OCI-M1 (cell line): ENCODE data around the gene FOXN4.
A peak's percentile ranks its signal among the peaks of the same experiment; 100 is the strongest.

Experiments
- DNase-seq: peaks from one replicate; lab custom pipeline; 2025; lab: John Stamatoyannopoulos, UW

Gene FOXN4

GRCh38 chr12:109307051-109307450 lies 2.0 kb downstream of the FOXN4 start:
- no peak for DNase-seq

- DNase-seq = no peak
Measured at GRCh38 chr12:109305547-109305946, 3.5 kb downstream of the FOXN4 start.

GRCh38 chr12:109304485-109304884 lies 4.6 kb downstream of the FOXN4 start:
- no peak for DNase-seq

GRCh38 chr12:109302770-109303169 lies 6.3 kb downstream of the FOXN4 start:
- no peak for DNase-seq

- DNase-seq = peak; percentile 11
Measured at GRCh38 chr12:109302358-109302757, 6.7 kb downstream of the FOXN4 start.

- DNase-seq = no peak
Measured at GRCh38 chr12:109301643-109302168, 7.4 kb downstream of the FOXN4 start.

- DNase-seq = no peak
Measured at GRCh38 chr12:109299849-109300248, 9.2 kb downstream of the FOXN4 start.

- DNase-seq = no peak
Measured at GRCh38 chr12:109296431-109296830, 12.7 kb downstream of the FOXN4 start.

GRCh38 chr12:109295764-109296425 lies 13.2 kb downstream of the FOXN4 start:
- no peak for DNase-seq

- no peak for DNase-seq
Measured at GRCh38 chr12:109294286-109294796, 14.7 kb downstream of the FOXN4 start.

- DNase-seq = no peak
Measured at GRCh38 chr12:109293106-109293505, 16.0 kb downstream of the FOXN4 start.

- DNase-seq = no peak
Measured at GRCh38 chr12:109292342-109292711, 16.8 kb downstream of the FOXN4 start.

GRCh38 chr12:109291521-109292341 lies 17.4 kb downstream of the FOXN4 start:
- DNase-seq = no peak

GRCh38 chr12:109291117-109291516 lies 18.0 kb downstream of the FOXN4 start:
- no peak for DNase-seq

- no peak for DNase-seq
Measured at GRCh38 chr12:109290061-109290460, 19.0 kb downstream of the FOXN4 start.

GRCh38 chr12:109289551-109289950 lies 19.5 kb downstream of the FOXN4 start:
- DNase-seq = no peak

GRCh38 chr12:109289004-109289403 lies 20.1 kb downstream of the FOXN4 start:
- DNase-seq = no peak

- peak; percentile 22 for DNase-seq
Measured at GRCh38 chr12:109288571-109288970, 20.5 kb downstream of the FOXN4 start.

- no peak for DNase-seq
Measured at GRCh38 chr12:109287811-109288469, 21.1 kb downstream of the FOXN4 start.

- DNase-seq = no peak
Measured at GRCh38 chr12:109287181-109287580, 21.9 kb downstream of the FOXN4 start.

GRCh38 chr12:109286652-109287051 lies 22.4 kb downstream of the FOXN4 start:
- no peak for DNase-seq

GRCh38 chr12:109286252-109286651 lies 22.8 kb downstream of the FOXN4 start:
- no peak for DNase-seq

GRCh38 chr12:109284392-109284791 lies 24.7 kb downstream of the FOXN4 start:
- DNase-seq = no peak
